Ecto neural progenitor cell (in vitro differentiated cells): ENCODE measurements around the gene SLC16A6.
"Not testable (repeated sequence)": the region's sequence is repeated elsewhere in the genome, so short reads cannot be mapped to it uniquely, and the experiment has no call there.

Experiments used
- DNase-seq: peaks from one replicate; pipeline ENCODE4 v3.0.0-alpha.2; 2018; ENCODE audit warnings: low spot score

Gene SLC16A6

DNA sequence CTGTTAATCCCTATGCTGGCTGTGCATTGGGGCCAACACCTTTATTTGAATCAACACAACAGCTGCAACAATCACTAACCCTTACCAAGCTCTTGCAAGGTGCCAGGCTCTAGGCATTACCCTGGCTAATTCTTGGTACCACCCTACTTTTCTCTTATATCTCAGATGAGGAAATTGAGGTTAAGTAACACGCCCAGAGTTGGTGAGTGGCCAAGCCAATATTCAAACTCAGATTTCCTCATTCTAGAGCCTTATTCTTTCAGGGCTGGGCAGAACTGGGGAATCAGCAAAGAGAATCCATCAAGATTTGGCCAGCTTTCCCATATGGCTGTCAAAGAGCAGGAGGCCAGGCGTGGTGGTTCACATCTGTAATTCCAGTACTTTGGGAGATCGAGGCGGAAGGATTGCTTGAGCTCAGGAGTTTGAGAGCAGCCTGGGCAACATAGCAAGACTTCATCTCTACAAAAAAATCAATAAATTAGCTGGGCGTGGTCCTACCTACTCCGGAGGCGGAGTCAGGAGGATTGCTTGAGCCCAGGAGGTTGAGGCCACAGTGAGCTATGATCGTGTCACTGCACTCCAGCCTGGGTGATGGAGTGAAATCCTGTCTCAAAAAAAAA is 24.1 kb upstream of the SLC16A6 start:
- no peak for DNase-seq

DNA sequence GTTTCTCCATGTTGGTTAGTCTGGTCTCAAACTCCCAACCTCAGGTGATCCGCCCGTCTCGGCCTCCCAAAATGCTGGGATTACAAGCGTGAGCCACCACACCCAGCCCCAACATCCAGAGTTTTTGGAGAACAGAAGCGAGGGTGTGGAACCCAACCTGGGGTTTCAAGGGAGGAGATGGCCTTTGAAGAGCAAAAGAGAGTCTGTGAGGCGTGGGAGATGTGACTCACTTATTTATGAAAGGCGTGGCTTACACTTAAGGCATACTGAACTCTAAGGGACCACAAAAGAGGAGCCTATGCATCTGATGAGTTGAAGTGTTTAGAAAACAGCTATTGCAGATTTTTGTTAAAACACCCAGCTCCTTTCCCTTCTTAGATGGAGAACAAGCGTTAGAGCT is 19.2 kb upstream of the SLC16A6 start:
- no peak for DNase-seq

DNA sequence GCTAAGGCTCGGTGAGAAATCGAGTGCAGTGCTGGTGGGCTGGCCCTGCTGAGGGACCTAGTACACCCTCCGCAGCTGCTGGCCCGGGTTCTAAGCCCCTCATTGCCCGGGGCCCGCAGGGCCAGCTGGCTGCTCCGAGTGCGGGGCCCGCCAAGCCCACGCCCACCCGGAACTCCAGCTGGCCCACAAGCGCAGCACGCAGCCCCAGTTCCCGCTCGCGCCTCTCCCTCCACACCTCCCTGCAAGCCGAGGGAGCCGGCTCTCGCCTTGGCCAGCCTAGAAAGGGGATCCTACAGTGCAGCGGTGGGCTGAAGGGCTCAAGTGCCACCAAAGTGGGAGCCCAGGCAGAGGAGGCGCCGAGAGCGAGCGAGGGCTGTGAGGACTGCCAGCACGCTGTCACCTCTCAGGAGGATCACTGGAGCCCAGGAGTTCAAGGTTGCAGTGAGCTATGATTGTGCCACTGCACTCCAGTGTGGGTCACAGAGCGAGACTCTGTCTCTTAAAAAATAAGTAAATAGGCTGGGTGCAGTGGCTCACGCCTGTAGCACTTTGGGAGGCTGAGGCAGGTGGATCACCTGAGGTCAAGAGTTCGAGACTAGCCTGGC is 18.2 kb upstream of the SLC16A6 start:
- DNase-seq = not testable (repeated sequence)

DNA sequence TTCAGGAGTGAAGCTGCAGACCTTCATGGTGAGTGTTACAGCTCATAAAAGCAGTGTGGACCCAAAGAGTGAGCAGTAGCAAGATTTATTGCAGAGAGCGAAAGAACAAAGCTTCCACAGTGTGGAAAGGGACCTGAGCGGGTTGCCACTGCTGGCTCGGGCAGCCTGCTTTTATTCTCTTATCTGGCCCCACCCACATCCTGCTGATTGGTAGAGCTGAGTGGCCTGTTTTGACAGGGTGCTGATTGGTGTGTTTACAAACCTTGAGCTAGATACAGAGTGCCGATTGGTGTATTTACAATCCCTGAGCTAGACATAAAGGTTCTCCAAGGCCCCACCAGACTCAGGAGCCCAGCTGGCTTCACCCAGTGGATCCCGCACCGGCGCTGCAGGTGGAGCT is 17.6 kb upstream of the SLC16A6 start:
- not testable (repeated sequence) for DNase-seq

GRCh38 chr17:68307443-68307842 is 16.5 kb upstream of the SLC16A6 start:
- no peak for DNase-seq

DNA sequence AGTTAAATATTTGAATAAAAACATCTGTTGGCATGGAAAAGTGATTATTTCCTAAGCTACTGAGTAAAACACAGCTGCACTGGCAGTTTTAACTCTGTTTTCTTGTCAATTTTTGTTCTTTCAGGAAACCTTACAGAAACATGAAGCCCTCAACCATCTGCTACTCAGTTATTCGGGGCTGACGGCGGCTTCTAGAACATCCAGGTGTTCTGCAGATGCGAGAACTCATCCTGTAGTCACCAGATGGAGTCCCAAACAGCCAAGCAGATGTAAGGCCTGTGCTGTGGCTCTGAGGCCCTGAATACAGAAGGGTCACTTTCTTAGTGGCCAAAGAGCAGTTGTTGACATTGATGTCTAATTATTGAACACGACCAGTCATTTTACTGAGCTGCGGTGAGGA is 15.9 kb upstream of the SLC16A6 start:
- no peak for DNase-seq

DNA sequence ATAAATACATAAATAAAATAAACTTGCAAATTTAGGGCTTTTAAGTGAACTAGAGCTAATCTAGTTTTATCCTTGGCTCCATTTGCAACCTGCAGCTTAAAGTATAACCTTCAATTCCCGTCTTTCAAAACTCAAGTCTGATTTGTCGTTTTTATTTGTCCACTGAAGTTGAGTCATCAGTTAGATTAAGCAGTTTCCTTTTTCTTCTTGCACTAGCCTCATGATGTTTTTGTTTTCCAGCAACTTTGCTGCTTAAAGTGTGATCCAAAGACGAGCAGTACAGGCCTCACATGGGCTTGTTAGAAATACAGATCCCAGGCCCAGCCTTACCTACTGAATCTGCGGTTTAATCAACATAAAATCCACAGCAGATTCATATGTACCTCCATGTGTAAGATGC is 14.2 kb upstream of the SLC16A6 start:
- DNase-seq = no peak

GRCh38 chr17:68304706-68305105 is 13.8 kb upstream of the SLC16A6 start:
- no peak for DNase-seq

- no peak for DNase-seq
Measured at GRCh38 chr17:68302666-68303065, 11.7 kb upstream of the SLC16A6 start.

GRCh38 chr17:68302066-68302564 is 11.2 kb upstream of the SLC16A6 start:
- no peak for DNase-seq

- no peak for DNase-seq
Measured at GRCh38 chr17:68301438-68301959, 10.6 kb upstream of the SLC16A6 start.

GRCh38 chr17:68299817-68300216 is 8.9 kb upstream of the SLC16A6 start:
- DNase-seq = no peak

GRCh38 chr17:68298601-68299000 is 7.7 kb upstream of the SLC16A6 start:
- no peak for DNase-seq

- DNase-seq = no peak
Measured at GRCh38 chr17:68297195-68297594, 6.3 kb upstream of the SLC16A6 start.

DNA sequence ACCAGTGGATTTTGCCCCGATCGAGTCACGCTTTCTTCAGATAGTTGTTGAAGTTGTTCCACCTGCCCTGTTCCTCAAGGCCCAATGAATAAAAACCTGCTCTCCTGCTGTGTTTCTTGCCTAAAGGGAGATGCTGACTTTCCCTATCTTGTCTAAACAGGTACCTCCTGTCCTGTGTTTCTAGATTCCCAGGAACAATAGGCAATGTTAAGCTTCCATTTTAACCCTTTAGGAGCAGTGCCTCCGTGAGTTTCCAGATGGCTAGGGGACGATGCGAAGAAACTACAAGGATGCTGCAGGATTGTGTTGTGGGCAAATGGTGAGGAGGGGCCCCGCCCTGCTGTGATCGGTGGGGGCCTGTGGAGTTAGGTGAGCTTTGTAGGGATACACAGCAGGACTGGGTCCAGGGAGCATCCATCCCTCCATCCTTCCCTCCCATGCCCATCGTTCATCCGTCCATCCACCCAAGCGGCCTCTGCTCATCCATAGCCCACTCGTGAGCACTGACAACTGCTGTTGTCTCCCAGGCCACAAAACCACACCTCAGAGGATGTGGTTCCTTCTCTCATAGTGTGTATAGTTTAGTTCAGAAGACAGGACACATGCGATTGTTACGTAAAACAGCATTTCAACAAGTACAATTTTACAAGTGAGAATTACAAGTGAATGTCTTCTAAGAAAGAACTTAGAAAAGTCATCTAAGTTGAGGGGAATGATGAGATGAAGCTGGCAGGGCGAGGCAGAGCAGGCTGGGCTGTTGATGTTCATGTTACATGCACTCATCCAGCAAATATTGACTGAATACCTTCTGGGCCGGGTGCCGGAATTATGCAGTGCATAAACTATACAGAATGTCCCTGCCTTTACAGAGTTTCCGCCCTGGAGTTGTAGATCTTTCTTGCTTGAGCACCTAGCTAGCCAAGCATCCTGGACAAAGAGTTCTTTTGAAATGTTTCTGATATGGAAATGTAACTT is 5.6 kb upstream of the SLC16A6 start:
- no peak for DNase-seq

DNA sequence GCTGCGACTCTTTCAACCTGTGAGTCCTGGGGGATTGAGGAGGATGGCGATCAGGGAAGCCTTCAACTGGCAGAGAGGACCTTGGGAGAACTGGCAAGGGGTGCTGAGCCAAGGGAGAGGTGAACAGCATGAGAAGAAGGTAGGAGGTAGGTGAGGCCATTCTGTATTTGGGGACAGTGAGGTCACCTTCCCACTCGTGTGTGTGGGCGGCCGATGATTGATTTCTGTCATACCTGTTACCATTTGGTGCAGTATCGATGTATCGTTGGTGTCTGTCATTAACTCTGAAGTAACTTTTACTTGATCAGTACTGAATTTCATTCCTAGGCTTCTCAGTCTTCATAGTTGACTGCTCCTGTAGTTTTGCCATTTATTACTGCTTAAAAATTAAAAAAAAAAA is 4.2 kb upstream of the SLC16A6 start:
- no peak for DNase-seq

DNA sequence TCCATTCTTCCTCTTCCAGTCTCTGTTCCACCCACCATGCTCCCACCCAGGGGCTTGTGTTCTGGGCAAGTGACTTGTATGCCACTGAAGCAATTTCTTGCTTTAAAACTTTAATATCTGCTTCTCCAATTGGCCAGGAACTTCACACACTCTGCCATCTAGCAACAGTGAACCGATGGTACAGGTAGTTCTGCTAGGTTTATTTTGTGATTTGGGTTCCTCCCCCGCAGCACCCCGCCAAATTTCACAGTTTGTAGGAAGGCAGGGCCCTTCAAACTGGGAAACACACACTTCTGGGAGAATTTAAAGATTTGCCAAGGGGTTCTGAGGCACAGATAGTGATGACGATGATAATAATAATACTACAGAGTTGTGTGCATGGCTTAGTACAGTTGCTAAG is 3.7 kb upstream of the SLC16A6 start:
- no peak for DNase-seq

DNA sequence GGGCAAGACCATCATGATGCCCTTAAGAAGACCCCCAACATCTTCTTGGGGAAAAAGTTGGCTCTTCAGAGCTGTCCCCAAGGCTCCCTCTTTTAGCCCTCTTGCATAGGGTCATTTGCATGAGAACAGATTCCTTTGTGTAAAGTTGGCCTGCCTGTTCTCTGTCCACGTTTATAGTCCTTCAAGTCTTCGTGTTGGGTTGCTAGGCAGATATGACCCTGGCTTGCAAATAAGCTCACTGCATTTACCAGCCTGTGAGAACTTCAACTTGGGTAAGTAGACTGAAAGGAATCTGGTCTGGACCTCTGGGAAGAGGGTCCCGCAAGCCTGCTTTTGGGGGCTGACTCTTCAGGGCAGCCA is 3.2 kb upstream of the SLC16A6 start:
- DNase-seq = no peak

DNA sequence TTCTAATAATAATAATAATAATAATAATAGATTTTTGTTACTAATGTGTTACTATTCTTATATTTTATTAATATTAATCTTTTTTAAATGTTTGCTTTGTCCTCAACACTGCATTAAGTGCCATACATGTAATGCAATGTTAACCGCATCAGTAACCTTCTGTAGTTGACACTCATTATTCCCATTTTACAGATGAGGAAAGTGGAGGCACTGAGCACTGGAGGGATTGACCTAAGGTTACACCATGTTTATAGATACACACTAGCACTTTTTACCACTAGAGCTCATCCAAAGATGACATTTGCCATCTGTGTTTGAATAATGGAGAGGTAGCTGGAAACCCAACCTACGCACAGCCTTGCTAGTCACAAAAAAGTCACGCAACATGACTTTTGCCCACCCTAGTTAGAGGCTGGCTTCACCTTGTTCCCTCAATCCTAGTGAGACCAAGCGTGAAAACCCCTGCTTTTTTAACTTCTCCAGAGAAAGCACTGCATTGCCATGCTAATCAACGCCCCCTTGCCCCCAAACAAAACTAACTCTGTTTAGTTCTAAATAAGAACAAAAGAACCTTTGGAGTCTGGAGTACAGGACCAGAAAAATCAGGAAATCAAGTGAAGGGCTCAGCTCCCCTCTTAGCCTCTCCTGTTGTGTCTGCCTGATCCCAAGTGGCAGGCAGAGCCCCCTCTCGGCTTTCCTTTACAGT is 2.7 kb upstream of the SLC16A6 start:
- no peak for DNase-seq

DNA sequence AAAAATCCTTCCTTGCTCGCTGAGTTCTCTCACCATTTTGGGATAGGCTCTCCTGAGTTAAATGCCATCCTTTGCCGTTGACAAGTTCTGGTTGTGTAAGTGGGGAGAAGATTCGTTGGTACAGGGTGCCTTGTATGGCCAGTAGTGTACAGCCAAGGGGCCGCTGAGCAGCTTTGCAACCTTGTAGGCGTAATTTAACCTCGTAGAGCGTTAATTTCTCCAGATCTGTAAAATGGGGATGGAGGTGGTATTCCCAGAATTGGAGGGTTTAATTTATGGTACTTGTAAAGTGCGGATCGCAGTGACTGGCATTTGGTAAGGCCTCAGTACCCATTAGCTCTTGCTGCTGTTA is 1.7 kb upstream of the SLC16A6 start:
- DNase-seq = no peak

DNA sequence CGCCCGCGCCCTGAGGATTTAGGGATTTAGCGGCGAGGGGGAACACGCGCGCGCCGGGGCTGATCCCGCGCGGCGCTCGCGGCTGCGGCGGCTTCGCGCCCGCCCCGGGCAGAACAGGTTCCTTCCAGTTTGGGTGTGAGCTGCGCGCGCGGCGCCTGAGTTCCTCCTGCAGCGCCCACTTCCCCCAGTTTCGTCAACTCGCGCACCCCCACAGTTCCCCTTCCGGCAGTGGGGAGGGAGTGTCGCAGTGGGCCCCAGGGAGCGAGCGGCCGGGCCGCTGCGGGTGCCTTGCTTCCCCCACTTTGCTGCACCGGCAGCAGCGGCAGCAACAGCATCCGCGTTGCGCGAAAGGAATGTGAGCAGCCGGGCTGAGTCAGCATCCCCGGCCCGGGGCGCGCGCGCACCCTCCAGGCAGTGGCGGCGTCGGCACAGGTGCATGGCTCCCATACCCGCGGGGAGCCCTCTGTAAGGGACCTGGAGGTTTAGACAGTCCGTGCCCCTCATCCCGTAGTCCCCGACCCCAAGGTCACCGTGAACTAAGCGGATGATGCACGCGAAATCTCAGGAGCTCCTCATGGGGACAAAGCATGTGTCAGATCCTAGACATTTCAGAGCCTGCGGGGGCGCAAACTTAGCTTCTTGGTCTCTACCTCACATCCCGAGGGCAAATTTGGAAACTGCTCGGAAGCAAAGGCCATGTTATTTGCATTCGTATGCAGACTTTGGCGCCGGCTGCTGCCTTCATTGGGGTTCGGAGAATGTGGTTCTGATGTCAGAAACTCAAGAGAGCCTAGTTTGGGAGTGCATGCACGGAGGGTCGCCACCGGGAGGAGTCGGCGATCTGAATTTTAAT is 1.1 kb upstream of the SLC16A6 start:
- peak; percentile 91 for DNase-seq
